Mesendoderm (in vitro differentiated cells): ENCODE results near the gene PPFIA2.

Experiments
- DNase-seq: peaks from one replicate; pipeline ENCODE4 v3.0.0; 2013
- H2AK5ac ChIP-seq: 2 replicates; pipeline ENCODE4 v1.6.1; 2013; ENCODE audit warnings: low read length, inconsistent platforms
- H2BK120ac ChIP-seq: 2 replicates; pipeline ENCODE4 v1.6.1; 2013; ENCODE audit warnings: low read depth, mild to moderate bottlenecking, low read length, moderate library complexity, mixed read lengths
- H2BK15ac ChIP-seq: replicated peaks from 2 replicates; pipeline ENCODE4 v1.6.1; 2013; ENCODE audit warnings: low read depth, mild to moderate bottlenecking, moderate library complexity
- H2BK5ac ChIP-seq: 2 replicates; pipeline ENCODE4 v1.6.1; 2013; ENCODE audit warnings: low read length, inconsistent platforms
- H3K18ac ChIP-seq: 2 replicates; pipeline ENCODE4 v1.6.1; 2013; ENCODE audit warnings: mild to moderate bottlenecking, low read length, mixed read lengths
- H3K23ac ChIP-seq: one replicate; pipeline ENCODE4 v1.6.1; 2013; ENCODE audit warnings: low read length
- H3K27ac ChIP-seq: 2 replicates; pipeline ENCODE4 v1.5.1; 2013; ENCODE audit warnings: low read depth, mild to moderate bottlenecking, inconsistent platforms, low read length, moderate library complexity
- H3K27me3 ChIP-seq: 2 replicates; pipeline ENCODE4 v1.6.1; 2013; ENCODE audit warnings: low read length, control low read depth, mild to moderate bottlenecking, inconsistent platforms; ENCODE audit not compliant: insufficient read depth, poor library complexity
- H3K36me3 ChIP-seq: 2 replicates; pipeline ENCODE4 v1.6.1; 2013; ENCODE audit warnings: low read length, inconsistent platforms; ENCODE audit not compliant: control insufficient read depth, insufficient read depth
- H3K4ac ChIP-seq: one replicate; pipeline ENCODE4 v1.6.1; 2013; ENCODE audit warnings: low read depth, mild to moderate bottlenecking, low read length, moderate library complexity
- H3K4me1 ChIP-seq: 2 replicates; pipeline ENCODE4 v1.6.1; 2013; ENCODE audit warnings: low read depth, low read length, inconsistent platforms; ENCODE audit not compliant: control insufficient read depth
- H3K4me2 ChIP-seq: 2 replicates; pipeline ENCODE4 v1.6.1; 2013; ENCODE audit warnings: low read length
- H3K4me3 ChIP-seq: 2 replicates; pipeline ENCODE4 v1.5.1; 2013; ENCODE audit warnings: mild to moderate bottlenecking, low read length
- H3K56ac ChIP-seq: one replicate; pipeline ENCODE4 v1.6.1; 2013; ENCODE audit warnings: low read length
- H3K79me1 ChIP-seq: 2 replicates; pipeline ENCODE4 v1.6.1; 2013; ENCODE audit warnings: low read length, inconsistent platforms
- H3K79me2 ChIP-seq: 2 replicates; pipeline ENCODE4 v1.6.1; 2013; ENCODE audit warnings: mild to moderate bottlenecking, low read length; ENCODE audit not compliant: control insufficient read depth, insufficient read depth
- H3K9ac ChIP-seq: 2 replicates; pipeline ENCODE4 v1.6.1; 2013; ENCODE audit warnings: low read length, inconsistent platforms
- H4K5ac ChIP-seq: one replicate; pipeline ENCODE4 v1.6.1; 2013; ENCODE audit warnings: low read length
- H4K8ac ChIP-seq: one replicate; pipeline ENCODE4 v1.6.1; 2013; ENCODE audit warnings: low read depth, mild to moderate bottlenecking, control low read depth, low read length, moderate library complexity
- WGBS: extraction: QIAGEN DNeasy Blood & Tissue Kit; methylation state at CpG from one replicate; pipeline ENCODE4 v1.1.7; 2013; ENCODE audit warnings: low lambda C conversion rate, missing lambda C conversion rate; ENCODE audit not compliant: insufficient coverage; ENCODE audit errors: extremely low coverage; 5-methylcytosine and 5-hydroxymethylcytosine counted together

Gene PPFIA2

GRCh38 chr12:81377771-81378170, 381.4 kb downstream of the PPFIA2 start:
- Histone ChIP-seq H2AK5ac (no peak overlapping the region), H2BK15ac (no peak overlapping the region), H3K56ac (no peak overlapping the region), H3K27ac (no peak overlapping the region), H3K18ac (no peak overlapping the region), H3K9ac (no peak overlapping the region), H4K8ac (no peak overlapping the region), H3K4me1 (no peaks in the 10 kb centered on the region), H3K23ac (no peak overlapping the region), H2BK120ac (no peak overlapping the region), H3K79me2 (no peaks in the 10 kb centered on the region), H3K27me3 (no peaks in the 10 kb centered on the region), H3K4me2 (no peak overlapping the region), H4K5ac (no peak overlapping the region), H3K79me1 (no peaks in the 10 kb centered on the region), H2BK5ac (no peak overlapping the region), H3K4me3 (no peak overlapping the region), H3K36me3 (no peaks in the 10 kb centered on the region), H3K4ac (no peak overlapping the region)
- WGBS = no CpG with 5 or more reads among the region's 4 CpGs
- DNase-seq = no peak

- DNase-seq = no peak
- no peak overlapping the region for H3K4me3 ChIP-seq
- no peak overlapping the region for H3K18ac ChIP-seq
- H3K79me2 ChIP-seq = no peaks in the 10 kb centered on the region
- no peak overlapping the region for H2BK120ac ChIP-seq
- no peak overlapping the region for H2AK5ac ChIP-seq
- no peaks in the 10 kb centered on the region for H3K4me1 ChIP-seq
- no peak overlapping the region for H3K4ac ChIP-seq
- no peak overlapping the region for H3K23ac ChIP-seq
- H3K36me3 ChIP-seq = no peaks in the 10 kb centered on the region
- H3K79me1 ChIP-seq = no peaks in the 10 kb centered on the region
- no peak overlapping the region for H3K27ac ChIP-seq
- no peak overlapping the region for H2BK5ac ChIP-seq
- H3K56ac ChIP-seq = no peak overlapping the region
- no peak overlapping the region for H3K9ac ChIP-seq
- WGBS = no CpG with 5 or more reads among the region's 3 CpGs
- no peak overlapping the region for H4K8ac ChIP-seq
- no peak overlapping the region for H4K5ac ChIP-seq
- no peak overlapping the region for H2BK15ac ChIP-seq
- no peak overlapping the region for H3K4me2 ChIP-seq
- no peaks in the 10 kb centered on the region for H3K27me3 ChIP-seq
These were observed 383.2 kb downstream of the PPFIA2 start for GRCh38 chr12:81375969-81376368.

- Histone ChIP-seq H2BK5ac (no peak overlapping the region), H3K79me1 (no peaks in the 10 kb centered on the region), H2AK5ac (no peak overlapping the region), H3K9ac (no peak overlapping the region), H4K5ac (no peak overlapping the region), H4K8ac (no peak overlapping the region), H3K4ac (no peak overlapping the region), H2BK120ac (no peak overlapping the region), H3K18ac (no peak overlapping the region), H3K23ac (no peak overlapping the region), H2BK15ac (no peak overlapping the region), H3K4me1 (no peaks in the 10 kb centered on the region), H3K4me3 (no peak overlapping the region), H3K36me3 (no peaks in the 10 kb centered on the region), H3K79me2 (no peaks in the 10 kb centered on the region), H3K27me3 (no peaks in the 10 kb centered on the region), H3K56ac (no peak overlapping the region), H3K4me2 (no peak overlapping the region), H3K27ac (no peak overlapping the region)
- DNase-seq = no peak
- WGBS = no CpG with 5 or more reads among the region's 1 CpG
These were observed 388.7 kb downstream of the PPFIA2 start for GRCh38 chr12:81370456-81370855.

- Histone ChIP-seq H3K18ac (no peak overlapping the region), H3K23ac (no peak overlapping the region), H4K8ac (no peak overlapping the region), H4K5ac (no peak overlapping the region), H2BK5ac (no peak overlapping the region), H2AK5ac (no peak overlapping the region), H3K56ac (no peak overlapping the region), H3K4ac (no peak overlapping the region), H3K4me1 (no peaks in the 10 kb centered on the region), H2BK15ac (no peak overlapping the region), H3K9ac (no peak overlapping the region), H3K27ac (no peak overlapping the region), H3K36me3 (no peaks in the 10 kb centered on the region), H3K27me3 (no peaks in the 10 kb centered on the region), H3K79me2 (no peaks in the 10 kb centered on the region), H2BK120ac (no peak overlapping the region), H3K79me1 (no peaks in the 10 kb centered on the region), H3K4me2 (no peak overlapping the region), H3K4me3 (no peak overlapping the region)
- DNase-seq = no peak
These were observed 390.0 kb downstream of the PPFIA2 start for GRCh38 chr12:81369175-81369574.

GRCh38 chr12:81365284-81365683, 393.9 kb downstream of the PPFIA2 start:
- H3K27me3 ChIP-seq = no peaks in the 10 kb centered on the region
- no peak overlapping the region for H2BK120ac ChIP-seq
- H3K4me3 ChIP-seq = no peak overlapping the region
- no peaks in the 10 kb centered on the region for H3K79me1 ChIP-seq
- H3K23ac ChIP-seq = no peak overlapping the region
- no peak overlapping the region for H2AK5ac ChIP-seq
- H4K5ac ChIP-seq = no peak overlapping the region
- no peak overlapping the region for H4K8ac ChIP-seq
- H3K27ac ChIP-seq = no peak overlapping the region
- no peaks in the 10 kb centered on the region for H3K79me2 ChIP-seq
- no peak overlapping the region for H3K56ac ChIP-seq
- no peak overlapping the region for H3K9ac ChIP-seq
- H2BK5ac ChIP-seq = no peak overlapping the region
- H3K4me1 ChIP-seq = no peaks in the 10 kb centered on the region
- no peak overlapping the region for H3K4ac ChIP-seq
- WGBS = no CpG with 5 or more reads among the region's 2 CpGs
- DNase-seq = no peak
- H3K36me3 ChIP-seq = no peaks in the 10 kb centered on the region
- H2BK15ac ChIP-seq = no peak overlapping the region
- H3K4me2 ChIP-seq = no peak overlapping the region
- H3K18ac ChIP-seq = no peak overlapping the region

- Histone ChIP-seq H3K23ac (no peak overlapping the region), H3K79me1 (no peaks in the 10 kb centered on the region), H3K9ac (no peak overlapping the region), H4K5ac (no peak overlapping the region), H4K8ac (no peak overlapping the region), H3K79me2 (no peaks in the 10 kb centered on the region), H2BK120ac (no peak overlapping the region), H3K27ac (no peak overlapping the region), H3K4me2 (no peak overlapping the region), H2AK5ac (no peak overlapping the region), H2BK5ac (no peak overlapping the region), H3K4me1 (no peaks in the 10 kb centered on the region), H3K18ac (no peak overlapping the region), H3K27me3 (no peaks in the 10 kb centered on the region), H3K4ac (no peak overlapping the region), H2BK15ac (no peak overlapping the region), H3K4me3 (no peak overlapping the region), H3K56ac (no peak overlapping the region), H3K36me3 (no peaks in the 10 kb centered on the region)
- no peak for DNase-seq
These were observed 398.2 kb downstream of the PPFIA2 start for GRCh38 chr12:81360916-81361315.
